Neuronal stem cell (in vitro differentiated cells): ENCODE results near the gene TRIM36.

ENCODE experiments used
- DNase-seq: peaks from one replicate; pipeline ENCODE4 v3.0.0-alpha.2; 2013; ENCODE audit warnings: low spot score
- H2AFZ ChIP-seq: one replicate; pipeline ENCODE4 v1.6.1; 2013; ENCODE audit warnings: mild to moderate bottlenecking, low read length, inconsistent platforms
- H2AK5ac ChIP-seq: 2 replicates; pipeline ENCODE4 v1.6.1; 2013; ENCODE audit warnings: low read depth, mild to moderate bottlenecking, inconsistent platforms, low read length, moderate library complexity, mixed read lengths
- H2BK120ac ChIP-seq: 2 replicates; pipeline ENCODE4 v1.6.1; 2013; ENCODE audit warnings: low read depth, mild to moderate bottlenecking, inconsistent platforms, low read length, moderate library complexity, mixed read lengths
- H2BK12ac ChIP-seq: one replicate; pipeline ENCODE4 v1.6.1; 2013; ENCODE audit warnings: low read length, inconsistent platforms
- H2BK15ac ChIP-seq: 2 replicates; pipeline ENCODE4 v1.6.1; 2013; ENCODE audit warnings: mild to moderate bottlenecking, low read length, inconsistent platforms, mixed read lengths
- H2BK5ac ChIP-seq: one replicate; pipeline ENCODE4 v1.6.1; 2013; ENCODE audit warnings: inconsistent platforms, mild to moderate bottlenecking, low read length, moderate library complexity
- H3K14ac ChIP-seq: one replicate; pipeline ENCODE4 v1.6.1; 2013; ENCODE audit warnings: low read length, inconsistent platforms
- H3K18ac ChIP-seq: 2 replicates; pipeline ENCODE4 v1.6.1; 2013; ENCODE audit warnings: low read length, inconsistent platforms
- H3K23ac ChIP-seq: 2 replicates; pipeline ENCODE4 v1.6.1; 2013; ENCODE audit warnings: low read depth, mild to moderate bottlenecking, mixed read lengths, low read length, inconsistent platforms; ENCODE audit not compliant: poor library complexity
- H3K27ac ChIP-seq: replicated peaks from 3 replicates; pipeline ENCODE4 v1.5.1; 2013; ENCODE audit warnings: low read length, inconsistent platforms
- H3K27me3 ChIP-seq, 3 experiments: 2 replicates each; pipeline ENCODE4 v1.6.1; 2013; ENCODE audit warnings: low read length in 3 of 3, mild to moderate bottlenecking in 2 of 3, inconsistent platforms in 1 of 3, low read depth in 1 of 3, mixed read lengths in 1 of 3, moderate library complexity in 1 of 3; ENCODE audit not compliant: control insufficient read depth in 3 of 3, insufficient read depth in 3 of 3
- H3K36me3 ChIP-seq, 2 donors: replicated peaks in 1 of 2; 2 replicates each; pipeline ENCODE4 v1.6.1; 2013; ENCODE audit warnings: low read length in 2 of 2; ENCODE audit not compliant: control insufficient read depth in 2 of 2, insufficient read depth in 2 of 2
- H3K4ac ChIP-seq: 2 replicates; pipeline ENCODE4 v1.6.1; 2013; ENCODE audit warnings: inconsistent platforms, mild to moderate bottlenecking, low read length, moderate library complexity
- H3K4me1 ChIP-seq, 2 donors: 1 replicate in 1 of 2; 2 replicates in 1 of 2; pipeline ENCODE4 v1.6.1; 2013; ENCODE audit warnings: low read length in 2 of 2, low read depth in 1 of 2; ENCODE audit not compliant: control insufficient read depth in 2 of 2, insufficient read depth in 1 of 2
- H3K4me2 ChIP-seq: one replicate; pipeline ENCODE4 v1.6.1; 2013; ENCODE audit warnings: mild to moderate bottlenecking, low read length, inconsistent platforms; ENCODE audit not compliant: insufficient read depth, poor library complexity, severe bottlenecking
- H3K4me3 ChIP-seq, 2 donors: 2 replicates each; pipeline ENCODE4 v1.5.1; 2013; ENCODE audit warnings: low read length in 2 of 2, mild to moderate bottlenecking in 2 of 2, inconsistent platforms in 1 of 2, moderate library complexity in 1 of 2
- H3K79me1 ChIP-seq: one replicate; pipeline ENCODE4 v1.6.1; 2013; ENCODE audit warnings: low read depth, mild to moderate bottlenecking, inconsistent platforms, low read length, moderate library complexity
- H3K9ac ChIP-seq: one replicate; pipeline ENCODE4 v1.6.1; 2013; ENCODE audit warnings: mild to moderate bottlenecking, low read depth, low read length, inconsistent platforms; ENCODE audit not compliant: poor library complexity
- H3K9me3 ChIP-seq, 2 donors: replicated peaks in 1 of 2; 2 replicates each; pipeline versions ENCODE3 to v1.6.1; 2013; ENCODE audit warnings: low read length in 2 of 2, mild to moderate bottlenecking in 2 of 2, inconsistent platforms in 1 of 2, low read depth in 1 of 2, mixed read lengths in 1 of 2, moderate library complexity in 1 of 2; ENCODE audit not compliant: control insufficient read depth in 2 of 2, insufficient read depth in 1 of 2
- H4K8ac ChIP-seq: one replicate; pipeline ENCODE4 v1.6.1; 2013; ENCODE audit warnings: low read depth, mild to moderate bottlenecking, inconsistent platforms, low read length, moderate library complexity
- H4K91ac ChIP-seq: one replicate; pipeline ENCODE4 v1.6.1; 2013; ENCODE audit warnings: low read length, low read depth, mild to moderate bottlenecking, inconsistent platforms; ENCODE audit not compliant: poor library complexity
- WGBS, 2 donors: extraction: QIAGEN DNeasy Blood & Tissue Kit; methylation state at CpG; one replicate each; pipeline ENCODE4 v1.1.7; 2013; ENCODE audit warnings: missing lambda C conversion rate in 2 of 2, mixed read lengths in 1 of 2; ENCODE audit not compliant: insufficient read length in 2 of 2, insufficient replicate concordance in 1 of 2; ENCODE audit errors: extremely low coverage in 2 of 2; 5-methylcytosine and 5-hydroxymethylcytosine counted together

The TRIM36 gene

DNA sequence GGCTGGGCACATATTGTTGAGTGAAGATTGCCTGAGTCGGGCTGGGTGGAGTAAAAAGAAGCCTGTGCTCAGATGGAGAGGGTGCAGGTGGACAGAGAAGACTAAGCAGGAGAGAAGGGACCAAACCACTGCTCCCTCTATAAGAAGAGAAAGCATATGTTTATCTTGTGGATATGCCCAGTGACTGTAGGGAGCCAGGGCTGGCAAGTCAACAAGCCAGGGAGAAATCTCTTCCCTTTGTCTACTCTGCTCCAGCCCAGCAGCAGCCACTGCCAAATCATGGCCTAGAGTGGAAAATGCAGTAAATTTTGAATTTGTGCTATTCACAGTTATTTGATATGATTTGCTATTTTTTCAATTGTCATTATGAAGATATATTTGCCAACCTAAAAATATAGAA lies 33.2 kb upstream of the TRIM36 start:
- H3K79me1 ChIP-seq, result no peaks in the 10 kb centered on the region
- H3K27me3 ChIP-seq, result no peaks in the 10 kb centered on the region
- no peak overlapping the region for H3K14ac ChIP-seq
- no peak overlapping the region for H3K23ac ChIP-seq
- no peak overlapping the region for H3K4ac ChIP-seq
- no peak overlapping the region for H2AK5ac ChIP-seq
- H3K18ac ChIP-seq, result no peak overlapping the region
- no peak overlapping the region for H3K4me3 ChIP-seq
- H4K8ac ChIP-seq, result no peak overlapping the region
- H2BK5ac ChIP-seq, result no peak overlapping the region
- no peak overlapping the region for H3K9ac ChIP-seq
- DNase-seq, result no peak
- no peak overlapping the region for H2AFZ ChIP-seq
- peaks cover 0 to 3% of the 10 kb centered on the region in 2 donors for H3K9me3 ChIP-seq
- H2BK12ac ChIP-seq, result no peak overlapping the region
- no CpG with 5 or more reads among the region's 1 CpG for WGBS, 2 donors
- no peak overlapping the region for H2BK120ac ChIP-seq
- no peak overlapping the region for H3K4me2 ChIP-seq
- H2BK15ac ChIP-seq, result no peak overlapping the region
- no peaks in the 10 kb centered on the region for H3K4me1 ChIP-seq
- H3K27ac ChIP-seq, result no peak overlapping the region
- peaks cover 1 to 4% of the 10 kb centered on the region in 2 donors for H3K36me3 ChIP-seq
- H4K91ac ChIP-seq, result no peak overlapping the region

DNA sequence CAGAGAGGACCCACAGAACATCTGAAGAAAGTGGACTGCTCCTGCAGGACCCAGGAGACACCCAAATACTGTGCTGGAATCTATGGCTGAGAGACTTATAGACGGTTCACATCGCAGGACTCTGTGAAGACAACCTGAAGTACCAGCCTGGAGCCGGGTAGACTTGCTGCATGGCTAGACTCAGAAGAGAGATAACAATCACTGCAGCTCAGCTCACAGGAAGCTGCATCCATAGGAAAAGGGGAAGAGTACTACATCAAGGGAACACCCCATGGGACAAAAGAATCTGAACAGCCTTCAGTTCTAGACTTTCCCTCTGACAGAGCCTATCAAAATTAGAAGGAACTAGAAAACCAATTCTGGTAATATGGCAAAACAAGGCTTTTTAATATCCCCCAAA lies 26.5 kb upstream of the TRIM36 start:
- Histone ChIP-seq H2AFZ (no peak overlapping the region), H2BK15ac (no peak overlapping the region), H3K4me1 (no peaks in the 10 kb centered on the region), H3K9me3 (peaks cover 0 to 3% of the 10 kb centered on the region in 2 donors), H3K27me3 (no peaks in the 10 kb centered on the region), H2BK12ac (no peak overlapping the region), H2AK5ac (no peak overlapping the region), H3K27ac (no peak overlapping the region), H4K8ac (no peak overlapping the region), H3K36me3 (no peaks in the 10 kb centered on the region), H2BK120ac (no peak overlapping the region), H3K4me3 (no peak overlapping the region), H3K4ac (no peak overlapping the region), H3K23ac (no peak overlapping the region), H3K9ac (no peak overlapping the region), H3K4me2 (no peak overlapping the region), H2BK5ac (no peak overlapping the region), H3K18ac (no peak overlapping the region), H4K91ac (no peak overlapping the region), H3K79me1 (no peaks in the 10 kb centered on the region), H3K14ac (no peak overlapping the region)
- DNase-seq, result no peak
- no CpG with 5 or more reads among the region's 3 CpGs for WGBS, 2 donors

DNA sequence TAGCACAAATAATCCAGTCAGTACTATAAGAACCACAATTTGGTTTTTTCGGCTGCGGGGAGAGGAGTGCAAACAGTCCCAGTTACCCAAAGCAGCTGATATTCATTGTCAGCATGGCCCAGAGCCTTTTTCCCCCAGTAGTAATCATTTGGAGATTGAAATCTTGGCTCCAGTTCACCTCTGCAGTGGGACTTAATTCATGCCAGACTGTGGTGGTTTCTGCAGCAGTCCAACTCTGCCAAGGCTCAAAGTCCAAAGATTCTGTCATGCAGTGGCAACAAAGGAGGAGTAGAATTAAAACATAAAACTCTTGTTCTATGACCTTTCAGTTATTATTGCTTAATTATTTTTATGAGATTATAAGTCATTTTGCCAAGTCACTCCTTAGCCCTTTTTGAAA lies 25.0 kb upstream of the TRIM36 start:
- no peaks in the 10 kb centered on the region for H3K79me1 ChIP-seq
- no peaks in the 10 kb centered on the region for H3K4me1 ChIP-seq
- no peak overlapping the region for H4K8ac ChIP-seq
- no CpG with 5 or more reads among the region's 2 CpGs for WGBS, 2 donors
- H3K9ac ChIP-seq, result no peak overlapping the region
- no peak overlapping the region for H3K14ac ChIP-seq
- H3K4me2 ChIP-seq, result no peak overlapping the region
- H3K23ac ChIP-seq, result no peak overlapping the region
- DNase-seq, result no peak
- H2BK5ac ChIP-seq, result no peak overlapping the region
- no peak overlapping the region for H2BK15ac ChIP-seq
- H2BK120ac ChIP-seq, result no peak overlapping the region
- H3K27ac ChIP-seq, result no peak overlapping the region
- no peaks in the 10 kb centered on the region for H3K9me3 ChIP-seq
- no peak overlapping the region for H3K18ac ChIP-seq
- H3K4ac ChIP-seq, result no peak overlapping the region
- H2BK12ac ChIP-seq, result no peak overlapping the region
- H4K91ac ChIP-seq, result no peak overlapping the region
- H3K4me3 ChIP-seq, result no peak overlapping the region
- H2AK5ac ChIP-seq, result no peak overlapping the region
- H3K36me3 ChIP-seq, result no peaks in the 10 kb centered on the region
- H3K27me3 ChIP-seq, result no peaks in the 10 kb centered on the region
- H2AFZ ChIP-seq, result no peak overlapping the region

DNA sequence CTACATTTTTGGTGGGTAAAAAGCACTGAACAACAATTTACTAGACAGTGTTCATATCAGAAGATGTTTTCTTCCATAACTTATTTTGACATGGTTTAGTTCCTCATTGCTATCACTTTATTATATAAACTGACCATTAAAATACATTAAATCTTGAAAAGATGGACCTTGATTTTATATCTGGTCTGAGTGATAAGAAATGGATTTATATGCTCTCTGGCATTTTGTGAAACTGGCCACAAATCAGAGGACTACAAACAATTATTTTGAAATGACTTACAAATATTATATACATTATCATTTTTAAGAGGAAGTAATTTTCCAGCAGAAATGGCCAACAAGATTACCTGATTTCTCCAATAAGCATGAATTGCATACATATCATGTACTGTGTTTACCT lies 23.6 kb upstream of the TRIM36 start:
- Histone ChIP-seq H3K4me1 (no peaks in the 10 kb centered on the region), H4K91ac (no peak overlapping the region), H2AK5ac (no peak overlapping the region), H3K4me3 (no peak overlapping the region), H3K27ac (no peak overlapping the region), H3K9ac (no peak overlapping the region), H2BK120ac (no peak overlapping the region), H3K4me2 (no peak overlapping the region), H4K8ac (no peak overlapping the region), H3K4ac (no peak overlapping the region), H2BK5ac (no peak overlapping the region), H3K36me3 (no peaks in the 10 kb centered on the region), H3K14ac (no peak overlapping the region), H2BK12ac (no peak overlapping the region), H2BK15ac (no peak overlapping the region), H3K23ac (no peak overlapping the region), H3K79me1 (no peaks in the 10 kb centered on the region), H3K18ac (no peak overlapping the region), H2AFZ (no peak overlapping the region), H3K27me3 (no peaks in the 10 kb centered on the region), H3K9me3 (no peaks in the 10 kb centered on the region)
- DNase-seq, result no peak
